Measurements from ENCODE around the gene ARL14.

ARL14 gene

DNA sequence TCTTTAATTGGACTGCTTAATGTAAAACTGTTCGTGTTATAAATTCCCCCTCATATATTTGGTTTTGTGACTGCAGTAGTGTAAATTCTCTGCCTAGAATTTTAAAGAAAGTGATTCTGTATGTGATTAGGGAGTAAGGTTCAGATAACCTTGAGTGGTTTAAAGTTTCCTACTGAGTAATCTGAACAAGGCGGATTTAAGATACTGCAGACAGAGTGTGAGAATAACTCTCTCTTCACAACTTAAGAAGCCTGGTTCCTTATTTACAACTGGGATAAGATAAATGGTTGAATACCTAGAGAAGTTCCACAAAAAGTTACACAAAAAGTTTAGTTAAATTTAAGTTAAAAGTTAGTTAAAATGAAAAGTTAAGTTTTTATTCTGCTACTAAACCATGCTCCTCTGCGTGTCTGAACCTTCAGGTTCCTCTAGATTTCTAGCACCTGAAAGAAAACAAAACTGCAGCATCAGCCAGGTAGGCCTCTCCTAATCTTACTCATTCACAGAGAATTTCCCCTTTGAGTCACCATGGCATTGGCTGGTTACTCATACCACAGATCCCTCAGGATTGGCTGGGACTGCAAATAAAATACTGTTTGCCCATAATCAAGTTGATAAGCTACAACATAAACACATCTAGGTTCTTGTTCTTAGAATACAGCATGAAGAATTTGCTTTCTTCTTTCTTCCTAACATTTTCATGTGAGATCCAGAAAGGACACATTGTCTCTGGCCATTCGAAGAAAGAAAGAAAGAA, at the start of gene ARL14:
TSS of gene ARL14 (plus strand) at position 614 of the 757 bp plus-strand sequence. CDS start 187 bp downstream, outside the sequence.
- no peak for DNase-seq (ENCODE audit: low read depth in 2 of 2)

DNA sequence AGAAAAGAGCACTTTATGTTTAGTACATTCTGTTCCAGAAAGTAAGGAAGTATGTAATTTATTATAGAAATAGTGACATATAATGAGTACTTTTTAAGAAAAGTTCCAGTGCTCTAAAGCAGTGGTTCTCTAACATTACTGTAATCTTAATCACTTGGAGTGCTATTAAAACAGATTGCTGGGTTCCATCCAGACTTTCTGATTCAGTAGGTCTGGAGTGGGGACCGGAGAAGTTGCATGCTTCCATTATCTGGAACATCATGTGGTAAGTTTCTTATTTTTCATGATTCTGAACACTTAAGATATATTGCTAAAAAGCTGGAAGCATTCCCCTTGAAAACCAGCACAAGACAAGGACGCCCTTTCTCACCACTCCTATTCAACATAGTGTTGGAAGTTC, 47.5 kb upstream of the ARL14 start:
- no peak for DNase-seq (ENCODE audit: low read depth in 2 of 2)

DNA sequence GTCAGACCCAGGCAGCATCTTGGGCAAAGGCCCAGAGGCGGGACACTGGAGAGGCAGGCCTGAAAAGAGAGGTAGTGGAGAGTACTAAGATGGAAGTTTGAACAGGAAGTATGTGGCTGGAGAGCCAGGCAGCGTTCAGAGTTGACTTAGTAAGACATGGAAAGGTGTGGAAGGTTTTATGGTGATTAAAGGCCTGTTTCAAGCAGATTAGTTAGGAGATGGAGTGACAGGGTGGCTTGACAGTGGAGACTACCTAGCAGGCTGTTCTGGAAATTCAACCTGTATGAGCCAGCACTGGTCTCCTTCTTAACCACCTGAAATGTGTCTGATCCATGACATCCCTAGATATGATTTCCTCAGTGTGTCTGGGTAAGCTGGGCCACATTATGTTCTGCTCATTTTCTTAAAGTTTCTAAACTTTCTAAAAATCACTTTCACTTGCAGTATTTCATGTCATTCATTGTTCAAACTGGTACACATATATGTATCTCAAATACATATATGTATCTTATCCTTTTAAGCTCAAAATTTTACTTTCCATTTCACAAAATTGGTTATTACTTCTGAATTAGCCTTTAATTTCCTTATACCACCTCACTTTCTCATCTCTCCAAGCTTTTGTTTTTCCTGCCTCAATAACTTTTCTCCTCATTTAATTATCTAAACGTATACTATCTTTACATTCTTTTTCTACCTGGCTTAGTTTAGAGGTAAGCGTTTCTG, 43.4 kb upstream of the ARL14 start:
- no peak for DNase-seq (ENCODE audit: low read depth in 2 of 2)

- DNase-seq (ENCODE audit: low read depth in 2 of 2) = no peak
Measured at GRCh38 chr3:160635213-160635612, 41.7 kb upstream of the ARL14 start.

- no peak for DNase-seq (ENCODE audit: low read depth in 2 of 2)
Measured at GRCh38 chr3:160637086-160637485, 39.9 kb upstream of the ARL14 start.

- no peak for DNase-seq (ENCODE audit: low read depth in 2 of 2)
Measured at GRCh38 chr3:160638184-160638583, 38.8 kb upstream of the ARL14 start.

DNA sequence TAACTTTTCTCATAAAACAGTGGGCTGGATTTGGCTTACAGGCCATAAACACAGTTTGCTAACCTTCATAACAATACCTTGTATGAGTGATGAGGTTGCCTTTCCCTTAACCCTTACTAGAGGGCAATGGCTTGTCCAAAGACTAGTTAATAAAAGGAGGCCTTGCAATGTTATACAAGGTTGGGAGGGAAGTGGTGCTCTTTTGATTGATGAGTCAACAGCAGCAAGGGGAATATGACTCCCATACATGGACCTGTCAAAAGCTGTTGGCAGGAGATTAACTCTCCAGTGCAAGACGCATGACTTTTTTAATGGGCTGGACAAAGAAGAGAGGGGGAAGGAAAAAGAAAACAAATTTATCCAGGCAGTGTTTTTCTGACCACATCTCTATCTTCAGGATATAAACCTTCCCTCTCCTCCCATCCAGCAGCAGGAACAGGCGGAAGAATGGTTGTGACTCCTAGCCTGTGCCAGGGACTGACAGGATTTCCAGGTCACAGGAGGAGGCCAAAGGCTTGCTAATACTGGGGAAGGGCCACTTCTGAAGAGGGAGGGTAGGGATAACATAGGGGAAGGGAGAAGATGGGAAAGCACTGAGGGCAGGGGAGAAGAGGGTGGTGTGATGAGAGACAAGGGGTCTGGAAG, 35.2 kb upstream of the ARL14 start:
- no peak for DNase-seq (ENCODE audit: low read depth in 2 of 2)

GRCh38 chr3:160643994-160644393, 33.0 kb upstream of the ARL14 start:
- no peak for DNase-seq (ENCODE audit: low read depth in 2 of 2)

GRCh38 chr3:160644491-160644890, 32.5 kb upstream of the ARL14 start:
- no peak for DNase-seq (ENCODE audit: low read depth in 2 of 2)

GRCh38 chr3:160648701-160649100, 28.3 kb upstream of the ARL14 start:
- no peak for DNase-seq (ENCODE audit: low read depth in 2 of 2)

DNA sequence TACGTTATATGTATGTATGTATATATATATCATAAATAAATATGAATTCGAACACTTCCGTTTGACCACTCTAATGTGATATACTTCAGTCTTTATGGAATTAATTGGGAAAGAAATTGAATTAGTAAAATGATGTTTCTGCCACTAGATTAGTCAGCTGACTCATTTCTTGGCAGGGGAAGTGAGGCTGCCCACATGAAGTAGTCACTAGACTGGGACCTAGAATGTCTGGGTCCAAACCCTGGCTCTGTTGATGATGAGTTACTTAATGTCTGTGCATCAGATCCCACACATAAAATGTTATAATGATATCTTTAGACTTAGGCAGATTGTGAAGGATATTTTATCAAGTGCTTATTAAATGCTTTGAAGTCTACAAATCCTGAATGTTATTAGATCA, 27.4 kb upstream of the ARL14 start:
- no peak for DNase-seq (ENCODE audit: low read depth in 2 of 2)

DNA sequence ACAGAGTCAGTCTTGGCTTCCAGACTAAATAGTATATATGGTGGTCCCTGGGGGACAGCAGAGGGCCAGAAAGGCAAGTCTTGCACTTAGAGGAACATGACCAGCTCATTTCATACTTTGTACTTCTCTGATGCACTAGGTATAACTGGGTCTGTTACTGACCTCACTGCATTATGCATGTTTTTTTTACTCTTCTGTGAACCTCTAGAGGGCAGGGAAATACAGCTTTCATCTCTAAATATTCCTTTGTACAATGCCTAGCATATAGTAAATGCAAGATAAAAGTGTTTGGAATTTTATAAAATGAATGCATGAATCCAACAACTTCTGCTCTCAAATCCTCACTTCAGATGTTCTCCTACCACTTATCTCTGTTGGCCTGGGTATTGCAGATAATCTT, 23.4 kb upstream of the ARL14 start:
- no peak for DNase-seq (ENCODE audit: low read depth in 2 of 2)

GRCh38 chr3:160660902-160661301, 16.1 kb upstream of the ARL14 start:
- no peak for DNase-seq (ENCODE audit: low read depth in 2 of 2)

DNA sequence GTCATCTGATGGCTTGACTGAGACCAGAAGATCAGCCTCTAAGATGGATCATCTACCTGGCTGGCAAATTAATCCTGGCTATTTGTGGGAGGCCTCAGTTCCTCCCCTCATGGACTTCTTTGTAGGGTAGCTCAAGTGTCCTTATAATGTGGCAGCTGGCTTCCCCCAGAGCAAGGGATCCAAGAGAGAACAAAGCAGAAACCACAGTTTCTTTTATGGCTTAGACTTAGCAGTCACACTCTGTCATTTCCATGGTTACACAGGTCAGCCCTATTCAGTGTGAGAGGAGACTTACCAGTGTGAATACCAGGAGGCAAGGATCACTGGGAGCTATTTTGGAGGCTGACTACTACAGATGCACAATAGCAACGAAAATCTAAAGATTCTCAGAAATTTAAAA, 15.3 kb upstream of the ARL14 start:
- no peak for DNase-seq (ENCODE audit: low read depth in 2 of 2)

DNA sequence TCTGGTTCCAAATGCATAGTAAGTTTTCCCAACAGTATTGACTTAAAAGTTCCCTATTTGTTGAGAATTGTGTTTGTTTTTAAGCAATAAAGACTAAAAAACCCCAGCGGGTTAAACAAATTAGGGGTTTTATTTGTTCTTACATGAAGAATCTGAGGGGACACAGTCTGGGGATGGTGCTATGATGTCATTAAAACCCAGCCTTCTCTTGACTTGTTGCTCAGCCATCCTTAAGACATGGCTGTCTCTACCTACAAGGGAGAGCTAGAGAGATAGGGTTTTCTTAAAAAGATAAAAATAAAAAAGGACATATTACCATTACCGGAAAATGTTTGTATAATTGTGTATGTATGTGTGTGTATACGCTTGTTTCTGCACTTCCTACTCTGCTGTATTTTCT, 11.7 kb upstream of the ARL14 start:
- DNase-seq (ENCODE audit: low read depth in 2 of 2) = no peak

GRCh38 chr3:160665784-160666526, 11.0 kb upstream of the ARL14 start:
- DNase-seq (ENCODE audit: low read depth in 2 of 2) = no peak

DNA sequence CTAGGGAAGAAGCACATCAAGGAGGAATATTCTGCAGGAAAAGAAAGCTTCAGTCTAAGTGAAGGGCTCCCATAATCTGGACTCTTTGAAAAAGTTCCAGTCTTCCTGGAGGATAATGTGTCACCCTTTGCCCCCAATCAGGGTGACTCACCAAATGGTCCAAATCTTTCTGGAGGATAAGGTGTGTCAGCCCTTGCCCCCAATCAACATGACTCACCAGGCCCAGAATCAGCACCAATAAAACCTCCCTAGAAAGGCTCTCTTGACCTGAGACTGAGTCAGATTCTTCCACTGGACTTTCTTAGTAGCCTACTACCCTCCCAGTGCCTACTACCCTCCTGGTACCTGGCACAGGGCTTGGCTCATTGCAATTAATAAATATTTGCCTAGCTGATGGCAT, 9.5 kb upstream of the ARL14 start:
- DNase-seq (ENCODE audit: low read depth in 2 of 2) = no peak

GRCh38 chr3:160668454-160668853, 8.5 kb upstream of the ARL14 start:
- DNase-seq (ENCODE audit: low read depth in 2 of 2) = no peak

DNA sequence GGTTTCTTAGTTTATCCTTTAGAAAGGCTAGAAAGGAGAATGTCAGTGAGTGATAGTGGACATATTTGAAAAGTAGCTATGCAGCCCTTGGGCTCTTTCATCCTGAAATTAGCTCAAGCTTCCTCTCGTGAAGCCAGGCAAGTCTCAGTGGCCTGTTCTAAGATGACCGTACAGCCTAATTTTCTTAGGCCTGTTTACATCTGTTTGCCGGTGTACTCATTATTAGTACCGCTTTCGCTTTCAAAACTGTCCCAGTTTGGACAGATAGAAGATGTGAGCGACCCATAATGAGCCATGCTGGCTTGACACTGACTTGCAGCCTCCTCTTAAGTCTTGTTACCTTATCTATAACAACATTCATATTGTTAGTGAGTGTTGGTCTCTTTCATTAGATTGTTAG, 5.7 kb upstream of the ARL14 start:
- no peak for DNase-seq (ENCODE audit: low read depth in 2 of 2)

DNA sequence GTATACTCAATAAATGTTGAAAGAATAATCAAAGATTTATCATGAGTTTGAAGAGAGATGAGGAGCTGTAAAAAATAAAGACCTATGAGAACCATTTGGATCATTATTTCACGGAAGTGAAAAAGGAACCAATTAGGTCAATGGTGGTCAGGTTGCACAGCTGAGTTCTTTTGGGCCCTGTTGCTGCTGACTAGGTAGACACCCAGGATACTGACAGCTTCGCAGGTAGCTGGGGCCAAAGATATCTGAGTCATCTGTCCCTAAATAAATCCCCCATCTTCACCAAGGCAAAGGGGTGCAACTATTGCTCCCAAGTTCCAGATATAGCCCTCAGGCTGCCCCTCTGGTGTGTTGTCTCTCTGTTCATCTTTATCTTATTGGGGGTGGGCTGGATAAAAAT, 5.0 kb upstream of the ARL14 start:
- no peak for DNase-seq (ENCODE audit: low read depth in 2 of 2)

DNA sequence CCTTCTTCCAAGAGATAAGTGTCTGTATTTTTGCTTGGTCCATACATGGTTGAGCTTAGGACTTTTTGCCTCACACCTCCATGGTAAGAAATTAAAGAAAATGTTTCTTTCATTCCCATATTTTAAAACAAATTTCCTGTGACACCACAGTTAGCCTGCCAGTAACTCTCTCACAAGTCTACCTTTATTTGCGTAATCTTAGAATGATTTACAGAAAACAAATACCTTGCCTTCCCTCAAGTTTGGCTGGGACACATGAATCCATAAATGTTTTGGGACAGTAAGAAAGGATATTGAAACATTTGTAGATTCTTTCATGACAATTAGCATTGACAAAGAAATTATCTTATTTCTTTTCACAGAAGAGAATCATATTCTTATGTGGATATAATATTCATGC, 3.8 kb upstream of the ARL14 start:
- no peak for DNase-seq (ENCODE audit: low read depth in 2 of 2)

DNA sequence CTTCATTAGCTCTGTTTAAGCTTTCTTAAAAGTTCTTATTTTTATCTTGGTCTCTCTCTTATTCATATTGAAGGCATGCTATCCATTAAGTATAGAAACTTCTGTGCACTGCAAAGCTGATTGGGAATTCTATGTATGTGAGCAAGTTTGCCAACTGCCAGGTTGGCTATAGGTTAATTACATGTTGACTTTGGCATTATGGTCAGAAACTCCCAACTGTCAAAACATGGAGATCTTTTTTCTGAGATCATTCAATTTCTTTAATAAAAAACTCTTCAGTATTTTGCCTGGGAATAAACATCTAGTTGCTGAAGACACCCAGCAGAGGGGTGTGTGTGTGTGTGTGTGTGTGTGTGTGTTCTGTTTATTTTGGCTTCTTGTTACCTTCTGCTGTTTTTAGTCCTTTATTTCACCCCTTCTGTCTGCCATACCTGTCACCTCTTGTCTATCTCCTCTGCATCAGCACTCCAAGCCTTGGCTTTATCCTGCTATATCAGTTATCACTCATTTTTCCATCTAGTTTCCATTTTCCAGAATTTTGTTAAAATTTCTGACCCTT, 1.3 kb upstream of the ARL14 start:
- no peak for DNase-seq (ENCODE audit: low read depth in 2 of 2)

All from stimulated activated CD8-positive, alpha-beta memory T cell treated with anti-CD3 and anti-CD28 coated beads, Interleukin-7, amount 100 ng/mL, for 1 hour (primary cell).